GM21526 (cell line): Measurements from ENCODE around the gene HOXB5.

Experiments
- ATAC-seq: cut with Tn5 transposase; IDR thresholded peaks from one replicate; pipeline ENCODE4 v1.9.1; 2021; ENCODE audit warnings: moderate library complexity; ENCODE audit not compliant: unreplicated experiment, low FRiP score

HOXB5 gene

DNA sequence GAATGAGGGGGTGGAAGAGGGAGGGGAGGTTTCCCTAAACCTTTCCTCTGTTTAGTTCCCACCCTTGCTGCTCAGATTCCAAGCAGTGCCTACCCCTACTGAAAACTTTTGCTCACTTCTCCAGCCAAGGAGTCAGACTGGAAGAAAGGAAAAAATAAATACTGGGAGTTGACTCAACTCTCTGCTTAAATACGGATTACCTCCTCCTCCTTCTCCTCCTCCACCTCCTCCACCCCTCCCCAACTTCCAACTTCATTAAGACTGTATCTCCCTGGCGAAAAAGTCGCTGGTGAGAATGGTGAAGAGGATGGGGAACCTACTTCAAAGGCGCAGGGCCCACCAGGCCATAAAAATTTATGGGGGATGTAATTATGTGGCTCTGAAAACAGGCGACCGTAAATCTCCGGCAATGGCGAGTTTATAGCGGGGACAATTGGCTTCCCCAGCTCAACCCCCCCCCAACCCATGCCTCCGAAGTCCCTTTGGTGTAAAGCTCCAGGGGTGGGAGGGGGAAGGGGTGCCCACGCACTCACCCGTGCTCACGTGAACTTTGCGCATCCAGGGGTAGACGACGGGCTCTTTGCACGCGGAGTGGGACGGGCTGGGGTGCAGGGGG, 16.1 kb downstream of the HOXB5 start:
- ATAC-seq: no peak

DNA sequence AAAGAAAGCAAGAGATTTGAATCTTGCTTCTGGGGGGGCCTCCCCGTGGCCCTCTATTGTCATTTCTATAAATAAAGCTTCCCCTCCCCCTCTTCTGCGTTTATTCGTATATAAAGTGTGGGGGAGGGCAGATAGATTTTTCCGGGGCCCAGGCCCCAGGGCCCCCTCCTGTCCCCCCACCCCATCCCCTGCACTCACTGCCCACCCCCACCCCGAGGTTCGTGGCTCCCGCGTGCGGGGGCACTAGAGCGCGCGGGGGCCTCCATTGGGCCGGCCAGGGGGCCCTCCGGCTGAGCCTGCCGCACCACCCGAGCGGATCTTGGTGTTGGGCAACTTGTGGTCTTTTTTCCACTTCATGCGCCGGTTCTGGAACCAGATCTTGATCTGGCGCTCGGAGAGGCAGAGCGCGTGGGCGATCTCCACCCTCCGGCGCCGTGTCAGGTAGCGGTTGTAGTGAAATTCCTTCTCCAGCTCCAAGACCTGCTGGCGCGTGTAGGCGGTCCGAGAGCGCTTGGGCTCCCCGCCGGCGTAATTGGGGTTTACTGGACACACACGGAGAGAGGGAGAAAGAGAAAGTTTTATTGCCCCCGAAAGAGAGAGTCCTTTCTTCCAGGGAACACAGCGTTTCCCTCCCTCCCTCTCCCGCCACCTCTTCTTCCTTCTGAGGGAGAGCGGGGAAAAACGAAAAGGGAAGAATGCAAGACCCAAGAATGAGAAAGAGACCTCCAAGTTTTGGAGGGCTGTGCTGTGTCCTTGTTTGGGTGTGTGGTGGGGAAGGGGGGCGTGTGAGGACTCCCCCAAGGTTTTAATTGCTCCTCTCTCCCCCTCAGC, 16.9 kb downstream of the HOXB5 start:
- no peak for ATAC-seq

GRCh38 chr17:48575673-48576478, 17.7 kb downstream of the HOXB5 start:
- no peak for ATAC-seq

DNA sequence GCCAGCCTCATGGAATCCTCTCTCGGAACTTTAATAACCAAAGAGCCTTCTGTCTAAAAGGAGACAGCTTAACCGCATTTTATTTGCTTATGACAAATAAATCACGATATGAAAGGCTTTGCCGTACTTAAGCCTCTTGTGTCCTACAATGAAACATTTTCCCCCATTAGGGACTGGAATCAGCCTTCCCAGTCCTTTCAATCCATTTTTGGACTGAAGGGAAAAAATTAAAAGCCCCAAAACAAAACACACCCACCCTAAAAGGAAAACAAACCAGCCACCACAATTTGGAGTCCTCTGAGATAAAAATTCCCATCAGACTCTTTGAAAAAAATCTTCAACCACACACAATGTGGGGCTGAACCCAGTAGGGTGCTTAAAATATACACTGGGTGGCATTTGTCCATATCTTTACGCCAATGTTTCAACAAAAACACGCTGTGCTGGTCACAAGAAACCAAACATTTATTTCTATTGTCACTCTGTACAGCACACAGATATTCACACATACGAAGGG, 18.5 kb downstream of the HOXB5 start:
- ATAC-seq: no peak

DNA sequence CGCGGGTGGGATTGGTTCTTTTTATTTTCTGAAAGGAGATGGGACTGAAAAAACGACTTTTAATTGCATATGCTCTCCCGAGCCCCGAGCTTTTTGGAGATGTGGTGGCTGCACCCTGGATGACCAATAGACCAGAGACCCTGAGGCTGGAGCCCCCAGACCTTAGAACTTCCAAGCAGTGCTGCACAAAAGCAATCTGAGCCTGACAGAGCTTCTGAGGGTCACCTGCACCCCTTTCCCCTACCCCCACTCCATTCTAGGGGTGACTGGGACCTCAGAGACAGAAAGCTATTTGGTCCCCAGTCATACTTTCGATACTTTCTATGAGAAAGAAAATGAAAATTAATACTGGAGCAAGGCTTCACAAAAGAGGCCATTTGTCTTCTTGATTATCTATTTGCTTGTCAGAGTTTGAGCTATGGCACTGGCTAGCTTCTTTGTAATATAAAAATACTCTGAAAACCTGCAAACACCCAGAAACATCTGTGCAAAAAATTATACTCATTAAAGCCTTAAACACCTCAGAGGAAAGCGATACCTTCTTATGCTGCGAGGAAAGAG, 19.0 kb downstream of the HOXB5 start:
- ATAC-seq: no peak

DNA sequence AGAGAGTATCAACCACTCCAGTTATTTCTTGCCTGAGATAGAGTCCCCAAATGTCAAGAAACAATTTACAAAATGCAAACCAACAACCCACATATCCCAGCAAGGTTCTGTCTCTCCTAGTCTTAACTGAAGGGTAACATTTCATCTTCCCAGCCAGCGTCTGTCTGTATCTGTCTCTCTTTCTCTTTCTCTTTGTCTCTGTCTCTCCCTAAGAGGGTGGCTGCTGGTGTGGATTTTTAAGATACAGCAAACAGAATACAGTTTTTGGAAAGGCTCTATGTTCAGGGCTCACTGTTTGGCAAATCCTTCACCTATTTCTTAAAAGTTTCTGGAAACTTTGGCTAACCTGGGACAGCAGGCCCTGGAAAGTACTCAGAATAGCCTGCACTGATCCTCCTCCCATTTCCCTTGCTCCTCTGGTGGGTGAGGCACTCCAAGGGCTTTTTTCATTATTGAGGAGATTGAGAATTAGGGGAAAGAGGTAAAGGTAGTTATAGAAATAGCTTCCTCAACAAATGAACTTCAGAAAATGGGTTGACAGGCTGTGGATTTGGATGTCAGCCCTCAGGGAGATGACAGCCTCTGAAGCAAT, 21.7 kb downstream of the HOXB5 start:
- no peak for ATAC-seq

DNA sequence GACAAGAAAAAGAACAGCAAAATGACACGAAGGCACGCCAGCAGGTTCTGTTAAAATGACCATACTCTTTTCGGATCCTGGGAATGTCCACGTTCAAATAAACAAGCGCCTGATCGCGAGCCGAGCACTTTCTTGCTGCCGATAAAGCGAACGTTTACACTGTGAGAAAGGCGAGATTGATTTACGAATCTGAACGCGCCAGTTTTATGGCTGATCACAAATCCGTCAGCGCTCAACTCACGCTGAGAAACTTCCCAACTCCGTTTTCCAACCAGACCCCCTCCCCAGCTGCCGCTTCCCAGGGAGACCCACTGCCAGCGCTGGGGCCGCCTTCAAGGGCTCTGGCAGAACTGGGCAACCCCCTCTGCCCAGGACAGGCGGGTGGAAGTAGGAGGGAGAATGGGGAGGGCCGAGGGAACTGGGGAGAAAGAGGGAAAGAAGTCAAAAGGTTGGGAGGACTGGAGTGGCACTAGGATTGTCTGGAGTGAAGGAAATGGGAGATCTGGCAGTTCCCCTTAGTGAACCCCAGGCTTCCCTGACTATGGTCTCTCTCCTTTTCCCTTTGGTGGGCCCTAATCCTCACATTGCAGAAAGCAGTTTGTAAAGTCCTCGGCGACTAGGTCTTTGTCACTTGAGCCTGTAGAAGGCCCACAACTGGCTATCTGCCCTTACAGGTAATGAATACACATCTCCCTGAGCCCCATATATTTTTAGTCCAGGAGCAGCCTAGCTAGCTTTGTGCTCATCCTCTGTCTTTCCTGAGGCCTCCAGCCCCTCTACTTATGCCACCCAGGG, 22.4 kb downstream of the HOXB5 start:
- no peak for ATAC-seq

GRCh38 chr17:48570325-48571023, 23.1 kb downstream of the HOXB5 start:
- no peak for ATAC-seq

- no peak for ATAC-seq
These were observed 23.8 kb downstream of the HOXB5 start for GRCh38 chr17:48569674-48570324.

DNA sequence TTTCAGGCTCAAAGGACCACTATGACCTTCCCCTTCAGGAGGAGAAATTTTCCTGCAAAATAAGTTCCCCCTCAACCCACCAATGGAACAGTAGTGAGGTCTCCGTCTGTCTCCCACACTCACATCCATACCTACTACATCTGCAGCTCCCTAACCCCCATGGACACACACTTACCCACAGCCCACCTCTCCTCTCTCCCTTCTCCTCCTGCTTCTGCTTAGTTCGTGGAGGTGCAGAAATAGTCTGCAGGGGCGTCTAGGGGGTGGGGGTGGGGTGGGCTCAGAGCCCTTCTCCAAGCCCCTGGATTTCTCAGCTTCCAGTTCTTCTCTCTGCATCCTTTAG, 24.4 kb downstream of the HOXB5 start:
- ATAC-seq: no peak

DNA sequence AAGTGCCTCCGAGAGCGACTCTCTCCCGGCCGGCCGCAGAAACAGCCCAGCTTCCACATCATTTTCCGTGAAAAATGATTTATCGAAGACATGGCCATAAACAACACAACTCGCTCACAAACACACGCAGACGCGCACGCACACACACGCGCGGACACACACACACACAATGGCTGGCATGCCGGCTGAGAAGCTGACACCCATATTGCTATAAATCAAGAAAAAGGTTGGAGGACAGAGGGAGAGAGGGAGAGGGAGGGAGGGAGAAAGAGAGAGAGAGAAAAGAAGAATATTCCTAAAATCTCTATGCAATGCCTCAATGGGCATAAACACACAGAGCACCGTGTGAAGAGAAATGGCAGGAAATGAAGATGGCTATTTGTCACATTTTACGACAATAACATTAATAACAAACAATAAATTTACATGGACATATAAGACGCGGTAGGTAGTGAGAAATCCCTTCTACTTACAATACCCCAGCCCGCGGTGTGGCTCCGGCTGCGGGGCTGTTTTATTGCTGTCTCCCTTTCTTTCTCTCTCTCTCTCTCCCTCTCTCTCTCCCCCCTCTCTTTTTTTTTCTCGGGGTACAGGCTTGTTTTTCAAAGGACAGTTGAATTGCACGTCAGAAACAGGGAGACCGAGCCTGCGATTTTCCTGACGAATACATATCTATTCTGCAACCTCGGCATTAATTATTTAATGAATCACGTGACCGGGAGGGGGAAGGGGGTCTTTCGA, 24.9 kb downstream of the HOXB5 start:
- no peak for ATAC-seq

DNA sequence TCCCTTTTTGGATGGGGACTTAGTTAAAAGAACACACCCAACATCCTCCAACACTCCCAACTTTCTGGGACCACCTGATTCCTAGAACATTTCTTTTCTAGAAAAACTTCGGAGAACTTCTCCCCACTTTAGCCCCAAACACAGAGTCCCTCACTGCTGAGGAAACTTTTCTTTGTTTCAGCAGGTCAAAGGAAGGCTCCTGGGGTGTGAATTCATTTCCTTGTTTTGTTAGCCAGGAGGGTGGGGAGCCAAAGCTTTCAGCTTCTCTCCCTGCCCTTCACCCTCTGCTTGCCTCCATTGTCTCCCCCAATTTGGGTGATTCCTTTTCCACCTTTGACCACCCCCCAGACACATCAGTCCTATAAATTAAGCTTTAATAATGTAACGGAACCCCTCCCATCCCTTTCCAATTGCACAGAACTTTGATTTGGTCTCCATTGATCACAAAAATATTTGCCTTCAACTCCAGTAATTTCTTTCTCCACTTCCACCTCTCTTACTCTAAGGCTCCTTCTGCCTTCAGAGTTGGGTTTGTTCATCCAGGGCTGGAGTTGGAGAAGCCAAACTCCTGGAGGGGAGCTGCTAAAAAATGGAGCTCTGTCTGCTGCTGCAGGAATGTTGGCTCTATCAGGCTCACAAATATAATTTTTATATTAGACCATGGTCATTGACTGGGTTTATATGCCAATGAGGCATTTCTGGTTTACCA, 25.8 kb downstream of the HOXB5 start:
- ATAC-seq: no peak

GRCh38 chr17:48567209-48567608, 26.4 kb downstream of the HOXB5 start:
- no peak for ATAC-seq

- ATAC-seq: no peak
These were observed 26.9 kb downstream of the HOXB5 start for GRCh38 chr17:48566717-48567116.

DNA sequence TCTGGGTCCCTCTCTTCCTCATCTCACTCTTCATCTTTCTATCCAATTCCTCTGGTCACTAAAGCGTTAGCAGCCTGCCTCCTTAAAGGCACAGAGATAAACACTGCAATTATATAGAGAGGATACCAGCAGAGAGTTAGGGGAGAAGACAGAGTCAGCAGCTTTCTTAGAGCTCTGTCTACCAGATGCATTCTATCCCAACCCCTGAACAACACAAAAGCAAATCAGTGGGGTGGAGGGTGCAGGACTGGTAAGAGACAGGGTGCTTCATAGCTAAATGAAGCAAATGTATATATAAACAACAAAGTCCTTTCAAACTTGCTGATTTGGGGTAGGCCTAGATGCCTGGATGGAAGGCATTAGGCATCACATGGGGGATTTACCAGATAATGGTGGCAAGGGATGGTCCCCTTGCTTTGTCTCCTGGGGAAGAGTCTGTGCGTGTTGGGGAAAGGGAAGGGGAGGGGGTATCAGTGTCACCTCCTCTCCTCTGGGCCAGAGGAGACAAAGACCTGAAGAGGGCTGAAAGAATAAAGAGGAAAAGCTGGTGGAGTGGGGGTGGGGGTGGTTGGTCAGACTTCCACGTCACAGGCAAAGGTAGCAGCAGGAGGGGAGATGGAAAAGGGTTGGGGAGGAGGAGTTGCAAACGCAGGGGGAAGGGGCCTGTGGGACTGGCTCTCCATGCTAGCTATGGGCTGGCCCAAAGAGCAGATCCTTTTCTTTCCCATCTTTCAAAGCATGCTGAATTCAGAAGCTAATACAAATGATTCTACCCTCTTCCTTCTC, 27.5 kb downstream of the HOXB5 start:
- no peak for ATAC-seq

DNA sequence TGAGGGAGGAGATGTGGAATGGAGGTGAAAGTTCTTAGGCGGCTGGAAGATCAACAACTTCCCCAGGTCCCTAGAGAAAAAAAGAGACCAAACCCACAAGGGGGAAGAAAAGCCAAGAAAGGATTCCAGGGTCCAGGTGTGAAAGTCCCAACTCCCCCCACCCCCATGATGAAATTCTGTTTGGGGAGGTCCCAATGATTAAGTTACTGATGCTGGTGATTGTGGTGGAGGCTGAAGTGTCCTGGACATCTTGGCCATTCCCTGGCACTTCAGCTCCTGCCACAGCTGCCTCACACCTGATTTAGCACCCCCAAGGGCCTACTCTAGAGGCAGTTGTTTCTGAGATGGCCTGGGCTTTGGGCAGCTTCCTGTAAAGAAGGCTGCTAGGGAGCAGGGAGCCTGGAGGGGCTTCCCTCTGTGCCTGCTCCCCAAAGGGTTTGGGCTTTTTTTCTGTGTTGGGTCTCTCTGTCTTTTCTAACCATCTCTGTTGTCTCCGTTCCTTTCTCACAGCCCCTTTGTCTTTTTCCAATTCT, 28.5 kb downstream of the HOXB5 start:
- ATAC-seq: no peak
